GM12875 (cell line): ENCODE data around the gene DAB2IP.

Experiments used
- H3K4me3 ChIP-seq: one replicate; pipeline ENCODE4 v1.5.1; 2011; ENCODE audit warnings: low read depth, low read length, control low read depth
- CTCF ChIP-seq: IDR thresholded peaks from 2 replicates; pipeline ENCODE4 v1.5.1; 2011; ENCODE audit warnings: low read depth, mild to moderate bottlenecking, control low read depth, inconsistent platforms, low read length, moderate library complexity, borderline replicate concordance; ENCODE audit not compliant: insufficient read depth

DAB2IP gene

GRCh38 chr9:121675969-121676822 lies 24.8 kb downstream of the DAB2IP start:
- TF ChIP-seq CTCF: no peak

GRCh38 chr9:121676926-121677325 lies 25.5 kb downstream of the DAB2IP start:
- no peak for TF ChIP-seq CTCF
- no peak overlapping the region for H3K4me3 ChIP-seq

More at GRCh38 chr9:121675969-121676822, 24.8 kb downstream of the DAB2IP start:
- no peak overlapping the region for H3K4me3 ChIP-seq

- no peak for TF ChIP-seq CTCF
- H3K4me3 ChIP-seq: no peak overlapping the region
These were observed 27.1 kb downstream of the DAB2IP start for GRCh38 chr9:121678501-121679022.

- H3K4me3 ChIP-seq: no peak overlapping the region
- TF ChIP-seq CTCF: no peak
These were observed 28.6 kb downstream of the DAB2IP start for GRCh38 chr9:121679901-121680635.

GRCh38 chr9:121681404-121681803 lies 30.0 kb downstream of the DAB2IP start:
- H3K4me3 ChIP-seq: no peak overlapping the region
- no peak for TF ChIP-seq CTCF

GRCh38 chr9:121682201-121682600 lies 30.8 kb downstream of the DAB2IP start:
- TF ChIP-seq CTCF: no peak
- H3K4me3 ChIP-seq: no peak overlapping the region
